ENCODE measurements around the gene CCSAP.

DNA sequence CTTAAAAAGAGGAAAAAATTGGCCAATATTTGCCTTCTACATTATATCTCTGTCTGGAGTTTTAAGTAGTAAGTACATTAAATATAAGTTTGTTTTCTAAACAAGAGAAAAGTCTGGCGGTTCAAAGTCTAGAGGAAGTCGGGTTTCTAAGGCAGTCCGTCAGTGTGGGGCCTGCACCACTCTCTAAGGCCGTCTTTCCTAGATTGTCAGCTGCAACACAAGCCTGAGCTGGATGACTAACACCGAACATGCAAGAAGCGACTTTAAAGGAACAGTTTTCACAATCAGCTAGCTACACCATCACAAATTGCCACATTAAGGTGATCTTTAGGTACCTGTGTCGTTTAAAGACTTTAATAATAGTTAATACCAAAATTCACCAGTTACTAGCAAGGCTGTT is 19.6 kb downstream of the CCSAP start:
- TF ChIP-seq POLR2A (IDR thresholded peaks at IDR 0.05; ENCODE audit: low read length): no peak
- TF ChIP-seq GATA1 (IDR thresholded peaks at IDR 0.05; ENCODE audit: low read depth, low read length): no peak

Measured in erythroblast (primary cell).